ENCODE results near the gene DCAF11. TPM values are rescaled to one million over a fixed set of nuclear protein-coding genes. Genes with fewer than 3 reads are reported as not detected.

Gene DCAF11
- polyA plus RNA-seq, 6 donors from 2014 or later, result 65.8 to 106 (median 78.5) TPM

DNA sequence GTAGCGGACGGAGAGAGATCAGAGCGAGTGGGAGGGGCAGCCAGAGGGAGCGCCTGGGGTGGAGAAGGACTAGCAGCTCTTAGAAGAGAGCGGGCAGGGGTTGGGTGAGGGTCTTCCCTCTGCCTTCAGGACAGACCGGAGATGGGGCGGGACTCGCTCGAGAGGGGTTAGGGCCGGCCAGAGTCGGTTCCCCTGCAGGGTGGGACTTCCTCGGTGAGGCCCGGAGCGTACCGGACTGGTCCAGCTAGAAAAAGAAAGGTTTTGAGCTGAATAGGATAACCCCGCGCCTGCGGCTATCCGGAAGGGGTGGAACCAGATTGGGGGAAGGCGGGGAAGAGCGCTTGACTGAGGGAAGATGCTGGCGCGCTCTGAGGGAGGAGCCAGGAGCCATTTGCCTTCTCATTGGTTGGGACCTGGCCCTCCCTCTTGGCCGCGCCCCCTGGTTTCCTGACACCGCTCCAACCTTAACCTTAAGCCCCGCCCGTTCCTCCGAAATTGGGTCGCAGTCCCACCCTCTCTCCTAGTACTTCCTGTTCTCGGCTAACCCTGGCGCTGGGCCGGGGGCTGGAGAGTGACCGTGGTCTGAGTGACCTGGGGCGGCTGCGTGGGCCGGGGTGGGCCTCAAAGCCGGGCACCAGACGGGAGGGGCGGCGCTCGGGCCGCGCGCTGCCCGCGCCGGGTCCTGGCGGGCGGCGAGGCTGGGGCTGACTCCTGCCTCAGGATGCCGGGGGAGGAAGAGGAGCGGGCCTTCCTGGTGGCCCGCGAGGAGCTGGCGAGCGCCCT lies 32.6 kb downstream of the DCAF11 start, which contains the start of gene RNF31:
TSS of gene RNF31 (plus strand) at position 521 of the 783 bp plus-strand sequence. CDS start at position 722, 201 bp downstream.
- Mint-ChIP-seq H3K27ac (peak within 1 kb of the TSS; percentile 86 to 99 (median 96)), H3K36me3 (peaks cover 7 to 15% of the 10 kb centered on the region in 2 donors), H3K27me3 (no peaks in the 10 kb centered on the region), H3K9me3 (no peaks in the 10 kb centered on the region), H3K4me1 (peaks cover 46 to 58% (median 53%) of the 10 kb centered on the region in 3 donors), H3K4me3 (peak within 1 kb of the TSS; percentile 89 to 100 (median 99))
- DNase-seq (peak; percentile 97), ATAC-seq (ENCODE audit: low read depth in 2 of 2) (peak; percentile 81 to 84)

GRCh38 chr14:24147761-24148428 lies 33.3 kb downstream of the DCAF11 start:
- H3K9me3 Mint-ChIP-seq, result no peaks in the 10 kb centered on the region
- ATAC-seq (ENCODE audit: low read depth in 2 of 2), result no peak
- peak overlapping the region in 5 of 6 donors; percentile 37 to 86 (median 72) for H3K27ac Mint-ChIP-seq
- no peaks in the 10 kb centered on the region for H3K27me3 Mint-ChIP-seq
- peak overlapping the region; percentile 88 to 100 (median 96) for H3K4me3 Mint-ChIP-seq
- peaks cover 7 to 15% of the 10 kb centered on the region in 2 donors for H3K36me3 Mint-ChIP-seq
- no peak for DNase-seq
- peaks cover 43 to 53% (median 52%) of the 10 kb centered on the region in 3 donors for H3K4me1 Mint-ChIP-seq

DNA sequence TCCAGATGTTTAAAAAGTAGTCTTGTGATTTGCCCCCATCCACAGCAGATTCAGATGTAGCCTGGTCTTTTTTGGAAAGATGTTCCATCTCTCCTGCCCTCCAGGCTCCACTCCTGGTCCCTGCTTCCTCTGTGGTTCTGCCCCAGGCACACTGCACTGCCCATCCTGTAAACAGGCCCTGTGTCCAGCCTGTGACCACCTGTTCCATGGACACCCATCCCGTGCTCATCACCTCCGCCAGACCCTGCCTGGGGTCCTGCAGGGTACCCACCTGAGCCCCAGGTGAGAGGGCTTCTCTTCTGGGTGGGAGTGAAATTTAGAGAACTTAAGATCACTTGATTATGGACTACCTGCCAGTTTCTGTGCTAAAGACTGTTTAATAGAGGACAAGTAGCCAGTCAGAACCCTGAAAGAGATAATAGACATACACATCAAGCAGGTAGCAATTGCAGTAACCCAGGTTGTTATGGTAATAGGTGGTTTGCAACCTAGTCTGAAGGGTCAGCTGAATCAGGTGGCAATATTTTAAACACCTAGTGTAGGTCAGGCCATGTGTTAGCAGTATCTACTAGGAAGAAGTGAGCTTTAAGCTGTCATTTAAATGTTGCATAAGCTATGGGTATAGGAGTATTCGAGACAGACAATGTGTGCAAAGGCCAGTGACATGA lies 34.9 kb downstream of the DCAF11 start:
- DNase-seq (no peak), ATAC-seq (ENCODE audit: low read depth in 2 of 2) (no peak)
- Mint-ChIP-seq H3K4me3 (peak overlapping the region; percentile 35 to 99 (median 59)), H3K27me3 (no peaks in the 10 kb centered on the region), H3K27ac (no peak overlapping the region), H3K4me1 (peaks cover 34 to 48% (median 42%) of the 10 kb centered on the region in 3 donors), H3K9me3 (no peaks in the 10 kb centered on the region), H3K36me3 (peaks cover 3 to 8% of the 10 kb centered on the region in 2 donors)

DNA sequence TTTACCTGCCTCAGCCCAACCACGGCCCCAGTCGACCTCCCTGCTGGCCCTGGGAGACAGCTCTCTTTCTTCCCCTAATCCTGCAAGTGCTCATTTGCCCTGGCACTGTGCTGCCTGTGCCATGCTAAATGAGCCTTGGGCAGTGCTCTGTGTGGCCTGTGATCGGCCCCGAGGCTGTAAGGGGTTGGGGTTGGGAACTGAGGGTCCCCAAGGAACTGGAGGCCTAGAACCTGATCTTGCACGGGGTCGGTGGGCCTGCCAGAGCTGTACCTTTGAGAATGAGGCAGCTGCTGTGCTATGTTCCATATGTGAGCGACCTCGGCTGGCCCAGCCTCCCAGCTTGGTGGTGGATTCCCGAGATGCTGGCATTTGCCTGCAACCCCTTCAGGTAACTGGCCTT lies 35.5 kb downstream of the DCAF11 start:
- Mint-ChIP-seq H3K27me3 (no peaks in the 10 kb centered on the region), H3K27ac (no peak overlapping the region), H3K4me3 (peak overlapping the region in 1 of 8 donors; percentile 99), H3K9me3 (no peaks in the 10 kb centered on the region), H3K4me1 (peaks cover 34 to 45% (median 38%) of the 10 kb centered on the region in 3 donors), H3K36me3 (peaks cover 0 to 7% of the 10 kb centered on the region in 2 donors)
- ATAC-seq (ENCODE audit: low read depth in 2 of 2), result no peak
- DNase-seq, result no peak

GRCh38 chr14:24150567-24150966 lies 36.0 kb downstream of the DCAF11 start:
- H3K27me3 Mint-ChIP-seq, result no peaks in the 10 kb centered on the region
- H3K4me3 Mint-ChIP-seq, result peak overlapping the region in 2 of 8 donors; percentile 15 to 34
- ATAC-seq (ENCODE audit: low read depth in 2 of 2), result no peak
- peaks cover 1 to 10% of the 10 kb centered on the region in 2 donors for H3K36me3 Mint-ChIP-seq
- no peak overlapping the region for H3K27ac Mint-ChIP-seq
- no peak for DNase-seq
- peaks cover 31 to 44% (median 33%) of the 10 kb centered on the region in 3 donors for H3K4me1 Mint-ChIP-seq
- H3K9me3 Mint-ChIP-seq, result no peaks in the 10 kb centered on the region

DNA sequence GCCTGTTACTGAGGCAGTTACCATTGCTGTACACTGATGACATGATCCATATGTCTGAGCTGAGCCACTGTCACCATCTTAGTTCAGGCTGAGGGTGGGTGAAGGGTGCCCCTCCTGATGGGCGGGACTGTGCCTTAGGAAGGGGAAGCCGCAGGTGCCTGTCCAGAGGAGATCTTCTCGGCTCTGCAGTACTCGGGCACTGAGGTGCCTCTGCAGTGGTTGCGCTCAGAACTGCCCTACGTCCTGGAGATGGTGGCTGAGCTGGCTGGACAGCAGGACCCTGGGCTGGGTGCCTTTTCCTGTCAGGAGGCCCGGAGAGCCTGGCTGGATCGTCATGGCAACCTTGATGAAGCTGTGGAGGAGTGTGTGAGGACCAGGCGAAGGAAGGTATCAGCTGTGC lies 36.4 kb downstream of the DCAF11 start:
- peak overlapping the region in 1 of 8 donors; percentile 15 for H3K4me3 Mint-ChIP-seq
- DNase-seq, result no peak

GRCh38 chr14:24151404-24152080 lies 37.0 kb downstream of the DCAF11 start:
- Mint-ChIP-seq H3K27me3 (no peaks in the 10 kb centered on the region), H3K4me3 (peak overlapping the region in 1 of 8 donors; percentile 43), H3K27ac (no peak overlapping the region), H3K4me1 (peaks cover 24 to 37% (median 26%) of the 10 kb centered on the region in 3 donors), H3K9me3 (no peaks in the 10 kb centered on the region), H3K36me3 (peaks cover 6 to 17% of the 10 kb centered on the region in 2 donors)
- DNase-seq (no peak), ATAC-seq (ENCODE audit: low read depth in 2 of 2) (no peak)

More for the DNA sequence above, 36.4 kb downstream of the DCAF11 start:
- Mint-ChIP-seq H3K4me1 (peaks cover 29 to 42% (median 31%) of the 10 kb centered on the region in 3 donors), H3K27me3 (no peaks in the 10 kb centered on the region), H3K36me3 (peaks cover 6 to 15% of the 10 kb centered on the region in 2 donors), H3K9me3 (no peaks in the 10 kb centered on the region), H3K27ac (no peak overlapping the region)
- no peak for ATAC-seq (ENCODE audit: low read depth in 2 of 2)

DNA sequence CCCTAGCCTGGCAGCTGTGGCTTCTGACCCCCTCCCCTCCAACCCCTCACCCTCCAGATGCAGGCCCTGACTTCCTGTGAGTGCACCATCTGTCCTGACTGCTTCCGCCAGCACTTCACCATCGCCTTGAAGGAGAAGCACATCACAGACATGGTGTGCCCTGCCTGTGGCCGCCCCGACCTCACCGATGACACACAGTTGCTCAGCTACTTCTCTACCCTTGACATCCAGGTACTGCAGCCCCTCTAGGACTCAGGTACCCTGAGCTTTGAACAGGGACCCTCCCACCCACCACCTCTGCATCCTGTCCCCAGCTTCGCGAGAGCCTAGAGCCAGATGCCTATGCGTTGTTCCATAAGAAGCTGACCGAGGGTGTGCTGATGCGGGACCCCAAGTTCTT lies 40.5 kb downstream of the DCAF11 start:
- no peak overlapping the region for H3K4me3 Mint-ChIP-seq
- peaks cover 6 to 24% of the 10 kb centered on the region in 2 donors for H3K36me3 Mint-ChIP-seq
- no peaks in the 10 kb centered on the region for H3K9me3 Mint-ChIP-seq
- H3K27me3 Mint-ChIP-seq, result no peaks in the 10 kb centered on the region
- H3K27ac Mint-ChIP-seq, result no peak overlapping the region
- H3K4me1 Mint-ChIP-seq, result peaks cover 9 to 17% (median 16%) of the 10 kb centered on the region in 3 donors
- DNase-seq (no peak), ATAC-seq (ENCODE audit: low read depth in 2 of 2) (no peak)

- Mint-ChIP-seq H3K4me1 (peaks cover 16 to 24% (median 20%) of the 10 kb centered on the region in 3 donors), H3K9me3 (no peaks in the 10 kb centered on the region), H3K4me3 (peak overlapping the region in 1 of 8 donors; percentile 57), H3K27me3 (no peaks in the 10 kb centered on the region), H3K27ac (peak overlapping the region in 4 of 6 donors; percentile 8 to 47 (median 19)), H3K36me3 (peaks cover 6 to 18% of the 10 kb centered on the region in 2 donors)
- DNase-seq (no peak), ATAC-seq (ENCODE audit: low read depth in 2 of 2) (no peak)
Measured at GRCh38 chr14:24156840-24157239, 42.3 kb downstream of the DCAF11 start.

DNA sequence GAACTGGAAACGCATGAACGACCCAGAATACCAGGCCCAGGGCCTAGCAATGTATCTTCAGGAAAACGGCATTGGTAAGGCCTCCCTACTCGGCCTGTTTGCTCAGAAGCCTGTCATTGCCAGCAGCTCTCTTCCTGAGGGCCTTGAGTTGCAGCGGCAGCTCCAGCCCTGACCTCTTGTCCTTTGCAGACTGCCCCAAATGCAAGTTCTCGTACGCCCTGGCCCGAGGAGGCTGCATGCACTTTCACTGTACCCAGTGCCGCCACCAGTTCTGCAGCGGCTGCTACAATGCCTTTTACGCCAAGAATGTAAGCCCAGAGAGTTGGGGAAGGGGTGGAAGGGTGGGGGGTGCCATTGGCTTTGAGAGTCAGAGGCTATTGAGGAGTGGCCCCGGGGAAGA lies 42.8 kb downstream of the DCAF11 start:
- H3K9me3 Mint-ChIP-seq, result no peaks in the 10 kb centered on the region
- peaks cover 6 to 18% of the 10 kb centered on the region in 2 donors for H3K36me3 Mint-ChIP-seq
- peaks cover 21 to 28% (median 25%) of the 10 kb centered on the region in 3 donors for H3K4me1 Mint-ChIP-seq
- ATAC-seq (ENCODE audit: low read depth in 2 of 2) (no peak), DNase-seq (no peak)
- H3K27me3 Mint-ChIP-seq, result no peaks in the 10 kb centered on the region
- no peak overlapping the region for H3K4me3 Mint-ChIP-seq
- peak overlapping the region in 1 of 6 donors; percentile 47 for H3K27ac Mint-ChIP-seq

- no peaks in the 10 kb centered on the region for H3K9me3 Mint-ChIP-seq
- H3K27ac Mint-ChIP-seq, result peak overlapping the region; percentile 1 to 97 (median 76)
- H3K36me3 Mint-ChIP-seq, result peaks cover 11 to 27% of the 10 kb centered on the region in 2 donors
- ATAC-seq (ENCODE audit: low read depth in 2 of 2) (no peak), DNase-seq (no peak)
- peaks cover 44 to 47% (median 45%) of the 10 kb centered on the region in 3 donors for H3K4me1 Mint-ChIP-seq
- H3K27me3 Mint-ChIP-seq, result no peaks in the 10 kb centered on the region
- H3K4me3 Mint-ChIP-seq, result peak overlapping the region in 2 of 8 donors; percentile 53 to 61
Measured at GRCh38 chr14:24159777-24160498, 45.4 kb downstream of the DCAF11 start.

DNA sequence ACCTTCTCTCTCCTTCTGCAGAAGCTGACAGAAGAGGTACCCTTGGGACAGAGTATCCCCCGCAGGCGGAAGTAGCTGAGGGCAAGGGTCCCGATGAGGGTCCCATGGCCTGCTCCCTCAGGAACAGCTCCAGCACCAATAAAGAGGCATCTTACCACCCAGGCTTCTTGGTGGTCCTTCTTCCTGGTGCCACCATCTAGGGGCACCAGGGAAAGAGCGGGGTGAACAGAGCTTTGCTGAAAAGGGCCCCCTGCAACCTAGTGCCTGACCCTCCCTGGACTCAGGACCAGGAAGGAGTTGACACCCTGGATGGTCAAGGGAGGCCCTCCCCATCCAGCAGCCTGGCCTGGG lies 45.9 kb downstream of the DCAF11 start:
- peaks cover 48 to 50% (median 49%) of the 10 kb centered on the region in 3 donors for H3K4me1 Mint-ChIP-seq
- H3K9me3 Mint-ChIP-seq, result no peaks in the 10 kb centered on the region
- peak overlapping the region in 5 of 8 donors; percentile 5 to 100 (median 98) for H3K4me3 Mint-ChIP-seq
- DNase-seq (no peak), ATAC-seq (ENCODE audit: low read depth in 2 of 2) (no peak)
- peak overlapping the region; percentile 44 to 100 (median 97) for H3K27ac Mint-ChIP-seq
- no peaks in the 10 kb centered on the region for H3K27me3 Mint-ChIP-seq
- H3K36me3 Mint-ChIP-seq, result peaks cover 11 to 30% of the 10 kb centered on the region in 2 donors

Data from naive B cell (primary cell).